ENCODE data around the gene TIMP3.

DNA sequence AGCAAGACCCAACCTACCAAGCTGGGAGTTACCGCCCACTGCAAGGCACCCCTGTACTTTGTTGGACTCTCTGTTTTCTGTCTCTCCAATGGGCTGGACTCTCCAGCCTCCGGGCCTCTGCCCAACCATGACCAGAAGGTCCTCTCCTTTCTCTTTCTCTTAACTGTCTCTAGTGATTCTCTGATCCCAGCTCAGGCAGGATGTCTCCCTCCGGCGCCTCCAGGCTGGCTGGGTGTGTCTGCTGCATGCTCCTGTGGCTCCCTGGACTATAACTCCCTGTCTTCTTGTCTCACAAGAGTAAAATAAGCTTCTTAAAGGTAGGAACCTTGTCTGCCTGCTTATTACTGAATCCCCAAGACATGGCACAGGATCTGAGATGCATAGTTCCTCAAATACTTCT lies 36.3 kb downstream of the TIMP3 start:
- TF ChIP-seq, protein P1, sequence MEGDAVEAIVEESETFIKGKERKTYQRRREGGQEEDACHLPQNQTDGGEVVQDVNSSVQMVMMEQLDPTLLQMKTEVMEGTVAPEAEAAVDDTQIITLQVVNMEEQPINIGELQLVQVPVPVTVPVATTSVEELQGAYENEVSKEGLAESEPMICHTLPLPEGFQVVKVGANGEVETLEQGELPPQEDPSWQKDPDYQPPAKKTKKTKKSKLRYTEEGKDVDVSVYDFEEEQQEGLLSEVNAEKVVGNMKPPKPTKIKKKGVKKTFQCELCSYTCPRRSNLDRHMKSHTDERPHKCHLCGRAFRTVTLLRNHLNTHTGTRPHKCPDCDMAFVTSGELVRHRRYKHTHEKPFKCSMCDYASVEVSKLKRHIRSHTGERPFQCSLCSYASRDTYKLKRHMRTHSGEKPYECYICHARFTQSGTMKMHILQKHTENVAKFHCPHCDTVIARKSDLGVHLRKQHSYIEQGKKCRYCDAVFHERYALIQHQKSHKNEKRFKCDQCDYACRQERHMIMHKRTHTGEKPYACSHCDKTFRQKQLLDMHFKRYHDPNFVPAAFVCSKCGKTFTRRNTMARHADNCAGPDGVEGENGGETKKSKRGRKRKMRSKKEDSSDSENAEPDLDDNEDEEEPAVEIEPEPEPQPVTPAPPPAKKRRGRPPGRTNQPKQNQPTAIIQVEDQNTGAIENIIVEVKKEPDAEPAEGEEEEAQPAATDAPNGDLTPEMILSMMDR (IDR thresholded peaks at IDR 0.05; ENCODE audit: poor library complexity) = no peak
- TF ChIP-seq EZH2phosphoT487 (IDR thresholded peaks at IDR 0.05; ENCODE audit: low read depth, severe bottlenecking, unreplicated experiment) = no peak
- no peak for TF ChIP-seq EZH2 (IDR thresholded peaks at IDR 0.05; ENCODE audit: borderline replicate concordance)
